PFSK-1 (cell line): ENCODE results near the gene CCDC9B.

Experiments
- POLR2AphosphoS5 ChIP-seq: IDR thresholded peaks from 2 replicates; pipeline ENCODE4 v1.6.1; 2012; ENCODE audit warnings: low read depth, mild to moderate bottlenecking, control low read depth, low read length, moderate library complexity
- SIN3A ChIP-seq: IDR thresholded peaks from 2 replicates; pipeline ENCODE4 v1.6.1; 2012; ENCODE audit warnings: mild to moderate bottlenecking, low read length, moderate library complexity, borderline replicate concordance; ENCODE audit not compliant: insufficient read depth
- TAF1 ChIP-seq: IDR thresholded peaks from 2 replicates; pipeline ENCODE4 v1.6.1; 2012; ENCODE audit warnings: low read length, control low read depth, borderline replicate concordance; ENCODE audit not compliant: insufficient read depth

DNA sequence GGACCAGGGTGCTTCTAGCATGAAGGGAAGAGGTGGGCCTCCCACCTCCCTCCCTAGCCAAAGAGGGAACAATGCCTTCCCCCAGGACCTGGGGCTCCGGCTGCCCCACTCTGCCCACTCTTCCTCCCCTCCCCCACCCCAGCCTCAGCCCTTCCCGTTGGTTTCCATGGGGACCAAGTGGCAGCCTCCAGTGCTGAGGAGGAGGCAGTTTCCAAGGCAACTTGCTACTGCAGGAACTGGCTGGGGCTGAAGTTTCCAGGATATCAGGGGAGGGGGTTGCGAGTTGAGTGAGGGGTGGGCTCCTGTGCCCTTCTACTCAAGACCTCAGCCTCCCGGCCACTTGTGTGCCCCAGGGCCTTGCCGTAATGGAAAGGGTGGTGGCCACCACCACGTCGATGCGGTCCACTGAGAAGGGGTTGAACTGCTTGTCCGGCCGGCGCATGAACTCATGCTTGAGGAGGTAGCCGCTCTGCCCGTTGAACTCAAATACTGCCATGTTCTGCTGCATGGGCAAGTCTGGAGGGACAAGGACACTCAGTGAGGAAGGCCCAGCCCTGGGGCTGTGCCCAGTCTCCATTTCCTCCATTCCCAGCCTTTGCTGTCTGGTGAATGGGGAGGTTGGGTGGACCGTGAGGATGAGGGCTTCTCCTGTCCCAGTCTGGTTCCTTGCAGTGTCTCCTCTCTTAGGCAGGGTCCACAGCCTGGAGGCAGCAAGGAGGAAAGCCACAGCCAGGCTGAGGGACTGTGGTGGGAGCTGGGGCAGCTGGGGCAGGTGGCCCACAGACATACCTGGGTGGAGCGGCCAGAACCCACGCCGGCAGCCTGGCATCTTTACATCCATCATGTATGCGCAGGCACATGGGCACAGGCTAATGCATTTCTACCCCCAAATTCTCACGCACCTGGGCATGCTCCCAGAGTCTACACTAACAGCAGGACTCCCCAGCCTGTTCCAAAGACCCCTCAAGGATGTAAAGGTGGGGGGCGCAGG, 46.5 kb downstream of the CCDC9B start:
- TF ChIP-seq POLR2AphosphoS5 (no peak), SIN3A (no peak), TAF1 (no peak)
